HEK293 (cell line): Measurements from ENCODE around the gene TBX3.

Experiments
- GLI4 ChIP-seq: fragments of 450-650 bp; formaldehyde crosslinking; IDR thresholded peaks from 2 replicates; pipeline ENCODE4 v1.5.1; 2016; ENCODE audit warnings: missing biosample characterization, missing genetic modification characterization
- YY1 ChIP-seq: fragments of 450-650 bp; formaldehyde crosslinking; IDR thresholded peaks from 2 replicates; pipeline ENCODE4 v1.5.1; 2018; ENCODE audit warnings: missing biosample characterization, missing genetic modification characterization
- ZFP37 ChIP-seq: fragments of 450-650 bp; formaldehyde crosslinking; IDR thresholded peaks from 2 replicates; pipeline ENCODE4 v1.5.1; 2016; ENCODE audit warnings: missing biosample characterization, missing genetic modification characterization
- ZNF274 ChIP-seq, 2 experiments: fragments of 200-500 bp in 1 of 2; fragments of 450-650 bp in 1 of 2; sonication (Bioruptor generic) in 1 of 2; formaldehyde crosslinking in 1 of 2; IDR thresholded peaks; 2 replicates each; pipeline versions ENCODE4 v1.5.1 to v1.6.1; 2014 to 2016; ENCODE audit warnings: borderline replicate concordance in 1 of 2, inconsistent platforms in 1 of 2, low read length in 1 of 2, missing biosample characterization in 1 of 2, missing genetic modification characterization in 1 of 2
- ZNF335 ChIP-seq: fragments of 450-650 bp; formaldehyde crosslinking; conservative IDR thresholded peaks from 2 replicates; pipeline ENCODE4 v1.5.1; 2016; ENCODE audit warnings: missing biosample characterization, missing genetic modification characterization
- ZNF529 ChIP-seq: fragments of 450-650 bp; formaldehyde crosslinking; IDR thresholded peaks from 2 replicates; pipeline ENCODE4 v1.5.1; 2017; ENCODE audit warnings: missing genetic modification characterization, missing biosample characterization; ENCODE audit not compliant: insufficient replicate concordance
- TF ChIP-seq, protein P1 (sequence below): fragments of 450-650 bp; formaldehyde crosslinking; IDR thresholded peaks from 2 replicates; pipeline ENCODE4 v1.5.1; 2016; ENCODE audit warnings: missing biosample characterization, missing genetic modification characterization

DNA sequence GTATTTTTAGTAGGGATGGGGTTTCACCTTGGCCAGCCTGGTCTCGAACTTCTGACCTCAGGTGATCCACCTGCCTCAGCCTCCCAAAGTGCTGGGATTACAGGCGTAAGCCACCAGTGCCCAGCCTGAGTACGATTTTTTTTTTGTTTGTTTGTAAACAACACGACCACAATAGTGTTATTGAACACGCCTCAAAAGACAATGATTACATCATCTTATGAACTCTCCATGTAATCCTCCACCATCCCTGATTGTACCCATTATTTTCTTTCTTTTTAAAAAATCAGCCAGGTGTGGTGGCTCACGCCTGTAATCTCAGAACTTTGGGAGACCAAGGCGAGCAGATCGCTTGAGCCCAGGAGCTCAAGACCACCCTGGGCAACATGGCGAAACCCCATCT is 25.1 kb upstream of the TBX3 start:
- TF ChIP-seq ZNF529 (tag by site-specific recombination) (no peak), ZNF274 (IDR thresholded peaks at IDR 0.05; ENCODE audit: low read length) (no peak), ZNF274 (tag by site-specific recombination; IDR thresholded peaks at IDR 0.05; ENCODE audit: borderline replicate concordance) (no peak), ZFP37 (no peak), ZNF335 (tag by site-specific recombination) (no peak), YY1 (tag by site-specific recombination) (no peak), GLI4 (no peak)
- TF ChIP-seq, protein P1, sequence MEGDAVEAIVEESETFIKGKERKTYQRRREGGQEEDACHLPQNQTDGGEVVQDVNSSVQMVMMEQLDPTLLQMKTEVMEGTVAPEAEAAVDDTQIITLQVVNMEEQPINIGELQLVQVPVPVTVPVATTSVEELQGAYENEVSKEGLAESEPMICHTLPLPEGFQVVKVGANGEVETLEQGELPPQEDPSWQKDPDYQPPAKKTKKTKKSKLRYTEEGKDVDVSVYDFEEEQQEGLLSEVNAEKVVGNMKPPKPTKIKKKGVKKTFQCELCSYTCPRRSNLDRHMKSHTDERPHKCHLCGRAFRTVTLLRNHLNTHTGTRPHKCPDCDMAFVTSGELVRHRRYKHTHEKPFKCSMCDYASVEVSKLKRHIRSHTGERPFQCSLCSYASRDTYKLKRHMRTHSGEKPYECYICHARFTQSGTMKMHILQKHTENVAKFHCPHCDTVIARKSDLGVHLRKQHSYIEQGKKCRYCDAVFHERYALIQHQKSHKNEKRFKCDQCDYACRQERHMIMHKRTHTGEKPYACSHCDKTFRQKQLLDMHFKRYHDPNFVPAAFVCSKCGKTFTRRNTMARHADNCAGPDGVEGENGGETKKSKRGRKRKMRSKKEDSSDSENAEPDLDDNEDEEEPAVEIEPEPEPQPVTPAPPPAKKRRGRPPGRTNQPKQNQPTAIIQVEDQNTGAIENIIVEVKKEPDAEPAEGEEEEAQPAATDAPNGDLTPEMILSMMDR (tag by site-specific recombination) = no peak
